BJ (cell line): Measurements from ENCODE around the gene STT3A. TPM values are rescaled to one million over a fixed set of nuclear protein-coding genes. Genes with fewer than 3 reads are reported as not detected.

Experiments used
- CTCF ChIA-PET: fragments of 350-600 bp; formaldehyde crosslinking; extraction: SDS; loops from one replicate; lab custom pipeline; 2021; ENCODE audit warnings: antibody characterized with exemption, inconsistent platforms; lab: Yijun Ruan, JAX
- POLR2A ChIA-PET: fragments of 300-600 bp; sonication (Branson Sonifier 250); formaldehyde crosslinking; extraction: SDS; loops from one replicate; lab custom pipeline; 2021; ENCODE audit warnings: antibody characterized with exemption; lab: Charles Lee
- DNase-seq: peaks from one replicate; pipeline ENCODE4 v3.0.0-alpha.2; 2011; ENCODE audit warnings: low read depth
- H3K27me3 ChIP-seq: 2 replicates; pipeline ENCODE4 v1.6.0; 2011; ENCODE audit warnings: low read length; ENCODE audit not compliant: control insufficient read depth, insufficient read depth
- H3K36me3 ChIP-seq: 2 replicates; pipeline ENCODE4 v1.5.1; 2011; ENCODE audit warnings: low read length; ENCODE audit not compliant: control insufficient read depth, insufficient read depth
- H3K4me3 ChIP-seq: 2 replicates; pipeline ENCODE4 v1.5.1; 2011; ENCODE audit warnings: low read depth, mild to moderate bottlenecking, control low read depth, low read length
- CTCF ChIP-seq: IDR thresholded peaks from 2 replicates; pipeline ENCODE4 v1.5.1; 2011; ENCODE audit warnings: low read depth, mild to moderate bottlenecking, control low read depth, inconsistent platforms, low read length, moderate library complexity; ENCODE audit not compliant: insufficient read depth
- polyA plus RNA-seq: library from polyadenylated mRNA; depleted of rRNA; stranded (reverse); fragments of >200 nt; gene quantifications from 2 replicates; pipeline ENCODE4 v1.2.3, GENCODE V29; 2011

Gene STT3A
- polyA plus RNA-seq, 1 experiment: 363 TPM

- H3K36me3 ChIP-seq: peaks cover 2% of the 10 kb centered on the region
- ChIA-PET CTCF (interaction anchor here (0.6 to 1.1 kb wide), 3 partner anchors 17 to 254 kb away, joined by 4 read pairs; no protein-coding TSS in a partner anchor), POLR2A (interaction anchor here (0.7 kb wide), 1 partner anchor 489 kb away, joined by 4 read pairs; no protein-coding TSS in a partner anchor)
- peak overlapping the region; percentile 80 for H3K4me3 ChIP-seq
- no peak for TF ChIP-seq CTCF
- DNase-seq: no peak
- H3K27me3 ChIP-seq: no peaks in the 10 kb centered on the region
Measured at GRCh38 chr11:125625225-125625629, 32.6 kb downstream of the STT3A start.

DNA sequence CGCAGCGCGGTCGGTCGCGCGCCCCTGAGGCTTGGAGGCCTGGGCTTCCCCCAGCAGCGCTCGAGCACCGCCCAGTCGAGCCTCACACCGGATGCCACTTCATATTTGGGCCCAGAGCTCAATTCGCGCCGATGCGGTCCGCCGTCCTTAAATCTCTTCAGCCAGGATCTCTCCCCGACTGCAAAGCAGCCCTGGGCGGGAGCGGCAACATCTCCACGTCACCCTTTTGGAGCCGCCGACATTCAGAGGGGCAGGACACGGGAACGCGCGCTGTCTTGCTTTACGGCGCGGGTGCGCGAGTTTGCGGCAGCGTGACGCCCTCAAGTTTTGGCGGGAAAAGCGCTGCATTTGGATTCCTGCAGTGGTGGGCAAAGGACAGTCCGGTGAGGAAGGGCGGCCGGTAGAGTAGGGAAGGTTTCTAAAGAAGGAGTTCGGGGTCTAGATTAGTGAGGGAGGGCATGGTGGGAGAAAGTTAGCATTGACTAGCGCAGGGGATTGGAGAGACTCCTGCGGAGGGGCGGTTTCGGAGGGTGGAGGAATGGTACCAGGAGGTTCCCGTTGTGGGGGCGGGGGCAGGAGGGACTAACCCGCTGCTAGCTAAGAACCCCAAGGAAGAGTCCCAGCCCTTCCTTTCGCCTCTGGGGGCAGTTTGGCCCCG, 33.1 kb downstream of the STT3A start:
- ChIA-PET POLR2A (interaction anchor here (0.7 kb wide), 1 partner anchor 488 kb away, joined by 4 read pairs; no protein-coding TSS in a partner anchor), CTCF (interaction anchor here (0.8 to 2.0 kb wide), 3 partner anchors 16 to 248 kb away, joined by 4 read pairs; no protein-coding TSS in a partner anchor)
- no peak for TF ChIP-seq CTCF
- no peaks in the 10 kb centered on the region for H3K27me3 ChIP-seq
- peak overlapping the region; percentile 80 for H3K4me3 ChIP-seq
- peaks cover 2% of the 10 kb centered on the region for H3K36me3 ChIP-seq
- peak; percentile 43 for DNase-seq

DNA sequence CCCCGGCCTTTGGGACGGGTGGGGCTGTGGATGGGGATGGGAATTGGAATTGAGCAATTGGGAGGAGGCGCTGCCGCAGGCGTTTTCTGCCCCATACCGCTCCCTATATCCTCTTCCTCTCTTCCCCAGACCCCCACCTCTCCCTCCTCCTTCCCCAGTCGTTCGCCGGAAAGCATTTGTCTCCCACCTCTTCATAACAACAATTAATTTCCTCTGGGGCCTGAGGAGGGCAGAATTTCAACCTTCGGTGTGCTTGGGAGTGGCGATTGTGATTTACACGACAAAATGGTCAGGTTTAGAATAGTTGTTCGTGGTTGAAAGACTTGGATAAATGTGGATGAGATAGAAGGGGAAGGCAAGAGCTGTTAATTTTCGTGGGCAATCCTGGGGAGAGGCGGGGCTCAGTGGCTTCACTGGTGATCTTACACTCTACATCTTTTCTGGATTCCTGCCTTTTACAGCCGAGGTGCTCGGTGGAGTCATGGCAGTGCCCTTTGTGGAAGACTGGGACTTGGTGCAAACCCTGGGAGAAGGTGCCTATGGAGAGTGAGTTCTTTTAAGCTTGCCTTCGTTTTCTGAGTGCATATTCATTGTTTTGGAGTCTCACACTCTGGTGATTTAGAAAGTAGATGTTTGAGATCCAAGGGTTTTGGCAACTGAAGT, 33.8 kb downstream of the STT3A start:
- POLR2A ChIA-PET: no interaction called here
- CTCF ChIA-PET: interaction anchor here (0.7 to 2.0 kb wide), 3 partner anchors 25 to 247 kb away, joined by 4 read pairs; no protein-coding TSS in a partner anchor
- H3K4me3 ChIP-seq: peak overlapping the region; percentile 80
- H3K27me3 ChIP-seq: no peaks in the 10 kb centered on the region
- peak; percentile 43 for TF ChIP-seq CTCF
- DNase-seq: peak; percentile 35
- H3K36me3 ChIP-seq: peaks cover 2% of the 10 kb centered on the region

DNA sequence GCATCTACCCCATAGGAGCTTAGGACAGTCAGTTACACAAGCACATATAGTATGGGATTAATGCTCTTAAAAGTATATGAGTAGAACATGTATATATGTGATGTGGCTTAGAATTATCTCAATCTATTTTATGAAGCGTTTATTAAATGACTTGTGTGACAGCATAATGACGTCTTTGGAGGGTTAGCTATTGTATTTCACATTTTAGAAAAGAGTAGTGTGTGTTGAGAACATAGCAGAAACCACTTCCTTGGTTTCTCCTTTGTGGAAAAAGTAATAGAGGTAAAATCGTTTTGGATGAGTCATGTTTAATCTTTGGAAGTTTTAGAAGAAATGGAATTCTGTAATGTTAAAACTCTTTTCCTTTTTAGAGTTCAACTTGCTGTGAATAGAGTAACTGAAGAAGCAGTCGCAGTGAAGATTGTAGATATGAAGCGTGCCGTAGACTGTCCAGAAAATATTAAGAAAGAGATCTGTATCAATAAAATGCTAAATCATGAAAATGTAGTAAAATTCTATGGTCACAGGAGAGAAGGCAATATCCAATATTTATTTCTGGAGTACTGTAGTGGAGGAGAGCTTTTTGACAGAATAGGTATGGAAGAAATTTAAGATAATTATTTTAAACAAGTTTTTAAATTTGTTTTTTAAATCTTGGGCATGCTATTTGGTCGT, 34.7 kb downstream of the STT3A start:
- no peak for TF ChIP-seq CTCF
- H3K4me3 ChIP-seq: peak overlapping the region; percentile 80
- H3K36me3 ChIP-seq: peaks cover 2% of the 10 kb centered on the region
- POLR2A ChIA-PET: no interaction called here
- no peaks in the 10 kb centered on the region for H3K27me3 ChIP-seq
- DNase-seq: no peak
- CTCF ChIA-PET: interaction anchor here (0.7 to 2.0 kb wide), 2 partner anchors 24 to 32 kb away, joined by 4 read pairs; no protein-coding TSS in a partner anchor

GRCh38 chr11:125637840-125638239, 45.2 kb downstream of the STT3A start:
- no peaks in the 10 kb centered on the region for H3K36me3 ChIP-seq
- H3K4me3 ChIP-seq: no peak overlapping the region
- ChIA-PET POLR2A (no interaction called here), CTCF (no interaction called here)
- TF ChIP-seq CTCF: no peak
- H3K27me3 ChIP-seq: no peaks in the 10 kb centered on the region
- no peak for DNase-seq
